Measurements from ENCODE around the gene XKR3. TPM values are rescaled to one million over a fixed set of nuclear protein-coding genes. Genes with fewer than 3 reads are reported as not detected.

Gene XKR3
- total and polyA plus RNA-seq, 2 of the 8 experiments (the other 6 are each of a cell fraction or from before 2014, with no cell fraction given): 0.17 TPM; not detected in 1

GRCh38 chr22:16781074-16781763 lies 44.0 kb downstream of the XKR3 start:
- Histone ChIP-seq H3K4ac (replicated peaks; ENCODE audit: insufficient read length, low read depth, low read length) (no peak overlapping the region), H3K27ac (ENCODE audit: low read depth, low read length) (no peak overlapping the region), H3K14ac (ENCODE audit: insufficient read length) (no peak overlapping the region), H2AK5ac (ENCODE audit: low read depth, low read length) (no peak overlapping the region), H2AFZ (ENCODE audit: low read length) (no peak overlapping the region), H4K5ac (ENCODE audit: insufficient read length, low read depth, low read length) (no peak overlapping the region), H4K8ac (ENCODE audit: extremely low read depth, insufficient read depth, low read length) (no peak overlapping the region), H2BK120ac (replicated peaks; ENCODE audit: low read depth, low read length) (no peak overlapping the region), H3K79me1 (ENCODE audit: low read depth, low read length) (no peaks in the 10 kb centered on the region), H3K23me2 (ENCODE audit: low read depth, low read length) (no peaks in the 10 kb centered on the region), H3K79me2 (ENCODE audit: control insufficient read depth in 1 of 2, insufficient read depth in 2 of 2, low read length in 2 of 2) (no peaks in the 10 kb centered on the region), H3K56ac (replicated peaks; ENCODE audit: insufficient read length, low read depth, low read length) (no peak overlapping the region), H3K9ac (replicated peaks in 1 of 4; ENCODE audit: extremely low read depth in 1 of 4, low read depth in 3 of 4, low read length in 3 of 4) (no peak overlapping the region), H4K91ac (replicated peaks; ENCODE audit: insufficient read length, low read length) (no peak overlapping the region), H3K9me3 (ENCODE audit: insufficient read depth in 2 of 2, low read depth in 1 of 2, low read length in 1 of 2) (no peaks in the 10 kb centered on the region), H3K4me1 (replicated peaks in 1 of 4; ENCODE audit: control insufficient read depth in 3 of 4, insufficient read depth in 4 of 4, low read length in 3 of 4) (no peaks in the 10 kb centered on the region), H2BK20ac (ENCODE audit: low read length) (no peak overlapping the region), H3K18ac (ENCODE audit: extremely low read depth, low read length) (no peak overlapping the region), H3K23ac (ENCODE audit: insufficient read length) (no peak overlapping the region), H3K36me3 (ENCODE audit: control insufficient read depth in 2 of 4, insufficient read depth in 4 of 4, low read length in 3 of 4) (no peaks in the 10 kb centered on the region), H3K4me2 (ENCODE audit: insufficient read depth in 1 of 2, low read depth in 2 of 2, low read length in 2 of 2) (no peak overlapping the region), H2BK12ac (ENCODE audit: low read depth, low read length) (no peak overlapping the region), H2BK15ac (ENCODE audit: low read length) (no peak overlapping the region), H2BK5ac (ENCODE audit: low read depth, low read length) (no peak overlapping the region), H3K27me3 (replicated peaks in 1 of 4; ENCODE audit: control insufficient read depth in 3 of 4, extremely low read depth in 1 of 4, insufficient read depth in 3 of 4, low read length in 3 of 4) (no peaks in the 10 kb centered on the region), H3K4me3 (ENCODE audit: extremely low read depth in 1 of 4, insufficient read depth in 2 of 4, low read depth in 3 of 4, low read length in 4 of 4) (no peak overlapping the region), H4K20me1 (replicated peaks in 1 of 2; ENCODE audit: control insufficient read depth in 1 of 2, insufficient read depth in 2 of 2, low read length in 2 of 2) (no peaks in the 10 kb centered on the region)
- DNase-seq (ENCODE audit: low read depth in 1 of 2, low spot score in 2 of 2) (no peak), FAIRE-seq (no peak)
- TF ChIP-seq NRF1 (IDR thresholded peaks at IDR 0.05; ENCODE audit: low read depth, low read length): no peak
- ChIA-PET POLR2A (ENCODE audit: partially characterized antibody) (no interaction called here), CTCF (ENCODE audit: partially characterized antibody) (no interaction called here)
- 80% methylated on average over 11 of the region's 11 CpGs; no CpG with 5 or more reads in 1 of the 2 experiments for WGBS, 2 experiments (ENCODE audit: extremely low coverage in 1 of 2, insufficient coverage in 1 of 2, insufficient read length in 1 of 2, insufficient replicate concordance in 2 of 2, low coverage in 1 of 2, low lambda C conversion rate in 2 of 2, missing lambda C conversion rate in 1 of 2)
